Heart right ventricle (tissue), 16 donors: ENCODE data around the gene WBP2NL. TPM values are rescaled to one million over a fixed set of nuclear protein-coding genes. Genes with fewer than 3 reads are reported as not detected.
A peak's percentile ranks its signal among the peaks of the same experiment; 100 is the strongest.

Source experiments
- ATAC-seq, 8 donors: fragments of 200-7000 bp; cut with Tn5 transposase; one replicate each; pipeline ENCODE4 v1.9.1; 2020; ENCODE audit warnings: mild to moderate bottlenecking in 8 of 8, moderate library complexity in 8 of 8, moderate number of reproducible peaks in 1 of 8
- DNase-seq, 2 donors: peaks; one replicate each; pipeline ENCODE4 v3.0.0-alpha.2; 2020
- H3K27ac ChIP-seq, 10 donors: fragments of 200-600 bp; sonication (generic) in 2 of 10; one replicate each; pipeline versions ENCODE4 v1.5.0 to v1.8.0; 2020 to 2022; ENCODE audit warnings: mild to moderate bottlenecking in 3 of 10
- H3K27me3 ChIP-seq, 7 donors: fragments of 200-600 bp; one replicate each; pipeline ENCODE4 v1.8.0; 2021 to 2022; ENCODE audit warnings: mild to moderate bottlenecking in 2 of 7
- H3K36me3 ChIP-seq, 9 donors: fragments of 200-600 bp; sonication (generic) in 1 of 9; one replicate each; pipeline versions ENCODE4 v1.5.0 to v1.8.0; 2020 to 2022; ENCODE audit warnings: mild to moderate bottlenecking in 2 of 9
- H3K4me1 ChIP-seq, 9 donors: fragments of 200-600 bp; sonication (generic) in 1 of 9; one replicate each; pipeline versions ENCODE4 v1.5.0 to v1.8.0; 2020 to 2022; ENCODE audit warnings: mild to moderate bottlenecking in 4 of 9
- H3K4me3 ChIP-seq, 10 donors: fragments of 200-600 bp; sonication (generic) in 2 of 10; one replicate each; pipeline versions ENCODE4 v1.5.0 to v1.8.0; 2020 to 2022; ENCODE audit warnings: mild to moderate bottlenecking in 7 of 10, moderate library complexity in 2 of 10
- H3K9me3 ChIP-seq, 11 donors: fragments of 200-600 bp in 10 of 11; sonication (generic) in 2 of 11; one replicate each; pipeline versions ENCODE4 v1.5.0 to v1.8.0; 2013 to 2022; ENCODE audit warnings: mild to moderate bottlenecking in 2 of 11, control low read depth in 1 of 11, moderate library complexity in 1 of 11
- WGBS, 2 donors: extraction: QIAGEN DNeasy Blood & Tissue Kit; methylation state at CpG; one replicate each; pipeline ENCODE4 v1.1.7; 2013; ENCODE audit warnings: inconsistent platforms in 1 of 2; 5-methylcytosine and 5-hydroxymethylcytosine counted together
- intact Hi-C, 10 donors: fragments of 100-400 bp; cut with DNase I; formaldehyde crosslinking; loops; one replicate each; pipeline versions ENCODE4 v1.11.1 to v1.14.2; 2022
- polyA plus RNA-seq, 2 donors: library from polyadenylated mRNA; stranded (reverse); fragments of 200-250 nt; gene quantifications; one replicate each; pipeline ENCODE4 v1.2.3, GENCODE V29; 2013
- total RNA-seq, 10 donors: library from RNA; stranded (reverse); fragmentation: NEBNext Ultra II Directional in 3 of 10; extraction: Animal tissue kit (Norgen Biotek cat#: 25700) in 3 of 10; gene quantifications; one replicate each; pipeline versions ENCODE4 v1.2.1 to v1.2.4, GENCODE V29; 2021 to 2023
- TF ChIP-seq, protein P1 (sequence below), 9 donors: fragments of 200-600 bp; sonication (generic) in 2 of 9; IDR thresholded peaks; one replicate each; pipeline versions ENCODE4 v1.5.0 to v1.8.0; 2021 to 2022; ENCODE audit warnings: antibody characterized with exemption in 9 of 9, mild to moderate bottlenecking in 5 of 9, moderate library complexity in 1 of 9
- donor health status: Arrhythmogenic right ventricular cardiomyopathy.
- donor health status: ischemic (EF 13 %, LVEDD 7.1; RV severe dilation, severe dysfunction).
- donor health status: healthy with polysubstance abuse.
- donor health status: DM: no; HTN: yes; CAD: no.
- donor health status: DM: no; HTN: no; CAD: no.
- donor health status: ischemic (EF 25% LVEDD 6.9; RV normal size, moderate dysfunction).
- donor health status: ischemic (EF 25% LVEDD 5.7; RV mildly dilated, moderate dysfunction).
- donor health status: healthy.
- donor health status: DM: yes; HTN: yes; CAD: no.
- donor health status: Ischemic cardiomyopathy.
- donor health status: ischemic (EF 35%, LVEDD 5.7; RV mildly dilated, moderate dysfunction).
- donor health status: nonischemic (EF 11% LVEDD 7.7; RV severe dilation, severe dysfunction).
- donor health status: DM: yes; HTN: yes; CAD: no.
- donor health status: PGD.
- donor health status: ischemic (EF 29% LVEDD 5.4; RV normal size, mild dysfunction).
- donor health status: nonischemic (EF 23%, LVEDD 6.1; RV moderate dilation, normal function).

Gene WBP2NL
- total and polyA plus RNA-seq, 12 donors, result 0.09 to 0.81 (median 0.21) TPM; not detected in 5

DNA sequence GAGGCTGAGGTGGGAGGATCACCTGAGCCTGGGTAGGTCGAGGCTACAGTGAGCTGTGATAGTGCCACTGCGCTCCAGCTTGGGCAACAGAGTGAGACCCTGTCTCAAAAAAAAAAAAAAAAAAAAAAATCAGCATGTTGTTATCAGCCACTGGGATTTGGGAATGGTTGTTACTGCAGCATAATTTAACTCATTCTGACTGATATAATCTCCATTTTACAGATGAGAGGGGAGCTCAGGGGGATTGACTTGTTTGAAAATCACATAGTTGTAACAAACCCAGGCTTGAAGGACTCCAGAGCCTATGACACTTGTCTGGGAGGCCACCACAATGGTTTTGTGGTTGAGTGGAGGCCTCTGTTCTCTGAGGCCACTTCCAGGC lies 32.4 kb upstream of the WBP2NL start:
- intact Hi-C loops, result loop anchor here in 9 of 10 donors (5.0 to 10.0 kb wide), 8 partner anchors 146 to 509 kb away; partner anchors contain the start of gene NFAM1 (in 3 of the 9)
- no peak for ATAC-seq
- WGBS, 2 donors, result 98% methylated on average over 2 of the region's 2 CpGs

DNA sequence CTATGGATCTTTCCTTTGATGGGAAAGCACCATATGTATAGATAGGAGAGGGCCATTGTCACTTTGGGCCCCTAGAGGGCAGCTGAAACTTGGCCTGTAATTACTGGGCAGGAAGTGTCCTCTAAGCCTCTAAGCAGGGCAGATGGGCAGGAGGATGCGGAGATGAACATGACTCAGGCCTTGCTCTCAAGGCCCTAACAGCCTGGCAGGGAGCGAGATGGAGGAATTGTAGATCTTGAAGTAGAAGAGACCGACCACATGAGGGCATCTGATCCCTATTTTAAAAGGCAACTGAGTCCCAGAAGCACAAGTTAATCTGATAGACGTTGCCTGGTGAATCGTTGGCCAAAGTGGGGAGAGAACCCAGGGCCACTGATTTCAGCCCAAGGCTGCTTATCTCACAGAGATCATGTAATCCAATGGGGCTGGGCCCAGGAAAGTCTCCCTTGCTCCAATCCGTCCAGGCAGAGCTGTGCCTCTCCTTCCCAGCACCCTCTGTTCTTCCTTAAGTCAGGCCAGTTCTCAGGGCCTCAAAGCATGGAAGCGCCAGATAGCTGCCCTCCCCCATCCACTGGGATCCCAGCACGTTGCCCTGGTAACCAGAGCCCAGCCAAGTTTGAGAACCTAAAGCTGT lies 31.9 kb upstream of the WBP2NL start:
- peak; percentile 16 to 58 (median 40) for ATAC-seq
- TF ChIP-seq, protein P1, sequence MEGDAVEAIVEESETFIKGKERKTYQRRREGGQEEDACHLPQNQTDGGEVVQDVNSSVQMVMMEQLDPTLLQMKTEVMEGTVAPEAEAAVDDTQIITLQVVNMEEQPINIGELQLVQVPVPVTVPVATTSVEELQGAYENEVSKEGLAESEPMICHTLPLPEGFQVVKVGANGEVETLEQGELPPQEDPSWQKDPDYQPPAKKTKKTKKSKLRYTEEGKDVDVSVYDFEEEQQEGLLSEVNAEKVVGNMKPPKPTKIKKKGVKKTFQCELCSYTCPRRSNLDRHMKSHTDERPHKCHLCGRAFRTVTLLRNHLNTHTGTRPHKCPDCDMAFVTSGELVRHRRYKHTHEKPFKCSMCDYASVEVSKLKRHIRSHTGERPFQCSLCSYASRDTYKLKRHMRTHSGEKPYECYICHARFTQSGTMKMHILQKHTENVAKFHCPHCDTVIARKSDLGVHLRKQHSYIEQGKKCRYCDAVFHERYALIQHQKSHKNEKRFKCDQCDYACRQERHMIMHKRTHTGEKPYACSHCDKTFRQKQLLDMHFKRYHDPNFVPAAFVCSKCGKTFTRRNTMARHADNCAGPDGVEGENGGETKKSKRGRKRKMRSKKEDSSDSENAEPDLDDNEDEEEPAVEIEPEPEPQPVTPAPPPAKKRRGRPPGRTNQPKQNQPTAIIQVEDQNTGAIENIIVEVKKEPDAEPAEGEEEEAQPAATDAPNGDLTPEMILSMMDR (IDR thresholded peaks at IDR 0.05), result peak in 8 of 9 donors; percentile 22 to 56 (median 37)
- WGBS, 2 donors, result 35 to 43% methylated on average over 8 of the region's 8 CpGs

More for the DNA sequence above, 32.4 kb upstream of the WBP2NL start:
- no peak overlapping the region for H3K27ac ChIP-seq
- H3K36me3 ChIP-seq, result no peaks in the 10 kb centered on the region
- no peak for DNase-seq
- H3K27me3 ChIP-seq, result peaks cover 0 to 16% (median 4%) of the 10 kb centered on the region in 7 donors
- no peak overlapping the region for H3K4me3 ChIP-seq
- TF ChIP-seq, protein P1 (IDR thresholded peaks at IDR 0.05), result peak in 1 of 9 donors; percentile 12
- H3K9me3 ChIP-seq, result no peaks in the 10 kb centered on the region
- H3K4me1 ChIP-seq, result no peaks in the 10 kb centered on the region

GRCh38 chr22:41968601-41969000 lies 30.0 kb upstream of the WBP2NL start:
- DNase-seq (no peak), ATAC-seq (no peak)
- Histone ChIP-seq H3K27ac (no peak overlapping the region), H3K4me3 (no peak overlapping the region), H3K27me3 (peaks cover 0 to 38% (median 25%) of the 10 kb centered on the region in 7 donors), H3K36me3 (no peaks in the 10 kb centered on the region), H3K9me3 (no peaks in the 10 kb centered on the region), H3K4me1 (no peaks in the 10 kb centered on the region)
- WGBS, 2 donors, result 36 to 39% methylated on average over 9 of the region's 9 CpGs
- TF ChIP-seq, protein P1 (IDR thresholded peaks at IDR 0.05), result no peak
- intact Hi-C loops, result loop anchor here in 9 of 10 donors (5.0 to 10.0 kb wide), 8 partner anchors 144 to 506 kb away; partner anchors contain the start of gene NFAM1 (in 3 of the 9)

More for the DNA sequence above, 31.9 kb upstream of the WBP2NL start:
- Histone ChIP-seq H3K4me3 (no peak overlapping the region), H3K9me3 (no peaks in the 10 kb centered on the region), H3K4me1 (no peaks in the 10 kb centered on the region), H3K36me3 (no peaks in the 10 kb centered on the region), H3K27me3 (peaks cover 0 to 19% (median 8%) of the 10 kb centered on the region in 7 donors), H3K27ac (no peak overlapping the region)
- no peak for DNase-seq
- intact Hi-C loops, result loop anchor here in 9 of 10 donors (5.0 to 10.0 kb wide), 8 partner anchors 146 to 508 kb away; partner anchors contain the start of gene NFAM1 (in 3 of the 9)

- intact Hi-C loops, result loop anchor here in 9 of 10 donors (5.0 to 10.0 kb wide), 8 partner anchors 143 to 506 kb away; partner anchors contain the start of gene NFAM1 (in 3 of the 9)
- peaks cover 0 to 44% (median 30%) of the 10 kb centered on the region in 7 donors for H3K27me3 ChIP-seq
- ATAC-seq, result peak in 1 of 8 donors; percentile 16
These were observed 29.4 kb upstream of the WBP2NL start, which contains the start of gene SEPTIN3 for GRCh38 chr22:41969110-41969646. Gene SEPTIN3 (plus strand): TSS chr22:41969443. CDS start chr22:41971493, 2,050 bp downstream.

More at GRCh38 chr22:41969110-41969646, 29.4 kb upstream of the WBP2NL start, which contains the start of gene SEPTIN3:
- H3K4me3 ChIP-seq, result no peak within 1 kb of the TSS
- 64 to 66% methylated on average over 8 of the region's 8 CpGs for WGBS, 2 donors
- no peaks in the 10 kb centered on the region for H3K4me1 ChIP-seq
- TF ChIP-seq, protein P1 (IDR thresholded peaks at IDR 0.05), result no peak
- no peak within 1 kb of the TSS for H3K27ac ChIP-seq
- DNase-seq, result no peak
- no peaks in the 10 kb centered on the region for H3K36me3 ChIP-seq
- H3K9me3 ChIP-seq, result no peaks in the 10 kb centered on the region
